Activated naive CD8-positive, alpha-beta T cell treated with anti-CD3 and anti-CD28 coated beads for 36 hours (primary cell): ENCODE measurements around the gene PRDM8. TPM values are rescaled to one million over a fixed set of nuclear protein-coding genes. Genes with fewer than 3 reads are reported as not detected.

Experiments
- DNase-seq: peaks from one replicate; pipeline ENCODE4 v3.0.0; 2021
- H3K27ac Mint-ChIP-seq: one replicate; pipeline ENCODE4 v1.8.0; 2022; ENCODE audit warnings: mild to moderate bottlenecking, moderate library complexity, mixed read lengths
- H3K27me3 Mint-ChIP-seq: one replicate; pipeline ENCODE4 v1.8.0; 2022; ENCODE audit warnings: mild to moderate bottlenecking, mixed read lengths
- H3K36me3 Mint-ChIP-seq: one replicate; pipeline ENCODE4 v1.8.0; 2021; ENCODE audit warnings: mild to moderate bottlenecking, mixed read lengths
- H3K4me1 Mint-ChIP-seq: one replicate; pipeline ENCODE4 v1.8.0; 2021; ENCODE audit warnings: mixed read lengths
- H3K4me3 Mint-ChIP-seq: one replicate; pipeline ENCODE4 v1.8.0; 2022; ENCODE audit warnings: mild to moderate bottlenecking, moderate library complexity, mixed read lengths
- H3K9me3 Mint-ChIP-seq: one replicate; pipeline ENCODE4 v1.8.0; 2022; ENCODE audit warnings: mixed read lengths
- total RNA-seq, 2 experiments: library from RNA; stranded (reverse); gene quantifications; one replicate each; pipeline ENCODE4 v1.2.3, GENCODE V29; 2021

Gene PRDM8
- total RNA-seq, 2 experiments from 2014 or later = 1.3 to 2.3 TPM

- Mint-ChIP-seq H3K27ac (no peak overlapping the region), H3K9me3 (no peaks in the 10 kb centered on the region), H3K4me1 (peaks cover 15% of the 10 kb centered on the region), H3K36me3 (no peaks in the 10 kb centered on the region), H3K4me3 (no peak overlapping the region), H3K27me3 (peaks cover 50% of the 10 kb centered on the region)
- DNase-seq = no peak
These were observed 8.4 kb upstream of the PRDM8 start for GRCh38 chr4:80188801-80189458.

GRCh38 chr4:80189581-80189955 lies 7.7 kb upstream of the PRDM8 start:
- Mint-ChIP-seq H3K4me3 (no peak overlapping the region), H3K4me1 (peaks cover 13% of the 10 kb centered on the region), H3K27me3 (peaks cover 49% of the 10 kb centered on the region), H3K27ac (no peak overlapping the region), H3K9me3 (no peaks in the 10 kb centered on the region), H3K36me3 (no peaks in the 10 kb centered on the region)
- DNase-seq = no peak

DNA sequence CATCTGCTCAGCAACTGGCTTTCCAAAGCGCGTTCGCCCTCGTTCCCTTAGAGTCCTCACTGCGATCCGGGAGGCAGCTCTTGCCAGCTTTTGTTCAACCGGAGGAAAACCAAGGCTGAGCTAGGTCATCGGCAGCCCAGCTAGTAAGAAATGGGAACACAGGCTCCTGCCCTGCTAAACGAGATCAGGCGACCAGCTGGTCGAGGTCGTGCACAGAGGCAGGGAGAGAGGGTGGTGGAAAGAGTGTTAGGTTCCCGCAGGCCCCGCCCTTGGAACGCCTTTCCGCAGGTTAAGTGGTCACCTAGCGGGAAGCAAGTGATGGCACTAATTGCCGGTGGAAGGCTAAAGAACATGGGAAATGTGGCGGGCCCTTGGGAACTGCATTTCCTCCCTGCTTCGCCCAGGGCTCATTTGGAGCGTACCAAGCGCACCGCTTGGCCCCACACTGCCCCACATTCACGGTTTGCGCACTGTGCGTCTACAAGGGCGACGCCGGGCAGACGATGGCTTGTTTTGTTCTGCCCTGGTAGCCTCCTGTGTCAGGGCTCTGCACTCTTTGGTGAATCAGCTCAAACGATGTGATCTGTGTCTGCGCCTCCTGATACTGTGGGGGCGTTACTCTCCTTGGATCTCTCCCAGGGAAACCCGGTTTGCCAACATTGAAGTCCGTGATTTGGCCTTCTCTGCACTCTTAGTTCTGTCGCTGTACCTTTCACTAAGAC lies 7.2 kb upstream of the PRDM8 start:
- H3K4me3 Mint-ChIP-seq = no peak overlapping the region
- no peaks in the 10 kb centered on the region for H3K36me3 Mint-ChIP-seq
- H3K4me1 Mint-ChIP-seq = peaks cover 9% of the 10 kb centered on the region
- DNase-seq = no peak
- peaks cover 49% of the 10 kb centered on the region for H3K27me3 Mint-ChIP-seq
- no peaks in the 10 kb centered on the region for H3K9me3 Mint-ChIP-seq
- no peak overlapping the region for H3K27ac Mint-ChIP-seq

GRCh38 chr4:80192252-80192866 lies 4.9 kb upstream of the PRDM8 start:
- Mint-ChIP-seq H3K4me1 (peaks cover 6% of the 10 kb centered on the region), H3K36me3 (no peaks in the 10 kb centered on the region), H3K27me3 (peaks cover 53% of the 10 kb centered on the region), H3K9me3 (no peaks in the 10 kb centered on the region), H3K4me3 (no peak overlapping the region), H3K27ac (no peak overlapping the region)
- DNase-seq = no peak

GRCh38 chr4:80192937-80193336 lies 4.4 kb upstream of the PRDM8 start:
- Mint-ChIP-seq H3K36me3 (no peaks in the 10 kb centered on the region), H3K4me3 (no peak overlapping the region), H3K4me1 (peaks cover 11% of the 10 kb centered on the region), H3K27ac (no peak overlapping the region), H3K9me3 (no peaks in the 10 kb centered on the region), H3K27me3 (peaks cover 55% of the 10 kb centered on the region)
- DNase-seq = no peak

DNA sequence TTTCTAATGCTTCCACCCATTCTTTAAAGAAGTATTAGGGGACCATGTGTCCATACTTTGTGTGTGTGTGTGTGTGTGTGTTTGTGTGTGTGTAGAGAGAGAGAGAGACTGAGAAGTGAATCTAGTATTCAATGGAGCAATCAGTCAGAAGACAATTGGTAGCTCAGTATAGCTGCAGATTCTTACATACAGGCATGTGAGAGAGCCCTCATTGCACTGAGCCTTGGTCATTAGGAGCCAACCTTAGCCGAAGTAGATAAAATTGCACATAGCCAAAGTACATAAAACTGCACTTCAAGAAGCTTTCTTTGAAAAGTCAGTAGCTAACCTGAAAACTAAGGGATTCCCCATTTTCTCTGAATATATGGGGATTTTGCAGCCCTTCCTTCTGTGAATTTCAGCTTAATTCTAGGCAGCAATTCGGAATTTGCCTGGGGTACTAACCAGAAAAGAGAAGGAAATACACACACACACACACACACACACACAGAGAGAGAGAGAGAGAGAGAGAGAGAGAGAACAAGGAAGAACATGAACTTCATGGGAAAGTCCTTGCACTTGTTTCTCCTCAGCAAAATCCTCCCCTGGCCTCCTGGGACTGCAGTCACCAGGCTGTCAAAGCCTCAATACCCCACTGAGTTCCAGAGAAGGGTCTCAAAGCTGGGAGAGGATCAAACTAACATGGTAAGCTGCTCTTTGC lies 1.7 kb upstream of the PRDM8 start:
- Mint-ChIP-seq H3K9me3 (no peaks in the 10 kb centered on the region), H3K27me3 (peaks cover 73% of the 10 kb centered on the region), H3K4me1 (peaks cover 14% of the 10 kb centered on the region), H3K36me3 (peaks cover 1% of the 10 kb centered on the region), H3K27ac (no peak overlapping the region), H3K4me3 (no peak overlapping the region)
- no peak for DNase-seq

DNA sequence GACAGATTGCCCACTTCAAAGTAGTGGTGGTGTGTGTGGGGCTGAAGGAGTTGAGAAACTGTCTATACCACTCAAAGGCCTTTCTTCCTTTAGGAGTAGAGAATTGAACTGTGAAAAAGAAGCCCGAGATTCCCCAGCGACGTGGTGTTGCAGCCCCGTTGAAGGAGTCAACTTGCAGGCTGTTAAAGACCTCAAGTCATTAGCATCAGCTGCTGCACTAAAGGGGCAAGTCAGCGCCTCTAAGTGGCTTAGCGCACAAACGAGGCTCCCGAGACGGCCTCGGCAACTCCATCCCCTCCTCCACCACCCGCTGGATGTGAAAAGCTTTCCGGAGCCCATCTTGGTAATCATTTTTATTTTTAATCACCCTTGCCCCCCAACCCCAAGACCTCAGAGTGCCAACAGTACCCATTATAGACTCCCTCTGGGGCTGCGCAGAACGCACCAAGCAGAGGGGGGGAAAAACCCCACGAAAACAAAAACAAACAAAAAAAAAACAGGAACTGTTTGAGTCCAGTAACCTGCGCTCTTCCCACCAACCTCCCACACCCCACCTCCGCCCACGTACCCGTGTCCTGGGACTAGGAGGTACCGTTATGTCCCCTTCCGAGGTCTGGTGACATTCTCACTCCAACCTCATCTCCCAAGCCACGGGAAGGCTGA lies 913 bp upstream of the PRDM8 start:
- Mint-ChIP-seq H3K27me3 (peaks cover 78% of the 10 kb centered on the region), H3K9me3 (no peaks in the 10 kb centered on the region), H3K27ac (no peak overlapping the region), H3K36me3 (peaks cover 3% of the 10 kb centered on the region), H3K4me1 (peaks cover 18% of the 10 kb centered on the region), H3K4me3 (peak overlapping the region; percentile 40)
- no peak for DNase-seq

GRCh38 chr4:80197601-80198440 lies 518 bp downstream of the PRDM8 start:
- Mint-ChIP-seq H3K27me3 (peaks cover 74% of the 10 kb centered on the region), H3K9me3 (no peaks in the 10 kb centered on the region), H3K4me3 (peak overlapping the region; percentile 56), H3K4me1 (peaks cover 24% of the 10 kb centered on the region), H3K27ac (no peak overlapping the region), H3K36me3 (peaks cover 6% of the 10 kb centered on the region)
- DNase-seq = peak; percentile 24

GRCh38 chr4:80198441-80198837 lies 1.1 kb downstream of the PRDM8 start:
- DNase-seq = no peak
- Mint-ChIP-seq H3K27ac (no peak overlapping the region), H3K27me3 (peaks cover 72% of the 10 kb centered on the region), H3K4me3 (peak overlapping the region; percentile 56), H3K4me1 (peaks cover 27% of the 10 kb centered on the region), H3K9me3 (no peaks in the 10 kb centered on the region), H3K36me3 (peaks cover 6% of the 10 kb centered on the region)

DNA sequence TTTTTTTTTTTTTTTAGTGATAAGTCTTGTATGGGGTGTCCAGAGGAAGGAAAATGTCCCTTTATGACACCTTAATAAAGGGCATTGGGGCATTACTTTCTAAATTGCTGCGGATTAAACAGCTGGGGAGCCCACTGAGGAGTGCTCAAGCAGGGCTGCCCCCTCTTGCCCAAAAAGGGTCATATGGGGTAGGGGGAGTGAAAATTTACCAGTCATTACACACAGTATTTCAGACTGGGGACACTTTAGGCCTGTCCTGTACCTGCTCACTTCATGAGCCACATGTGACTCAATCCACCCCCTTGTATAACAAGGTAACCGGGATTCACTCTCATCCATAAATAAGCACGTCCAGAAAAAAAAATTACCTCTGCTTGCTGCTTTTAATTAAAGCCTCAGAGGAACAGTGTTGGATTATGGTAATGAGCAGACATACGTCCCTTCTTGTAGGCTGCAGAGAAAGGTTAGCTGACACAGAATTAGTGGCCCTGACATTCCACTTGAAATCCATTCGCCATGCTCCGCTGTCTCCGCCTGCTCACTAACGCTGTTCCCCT lies 1.8 kb downstream of the PRDM8 start:
- H3K27me3 Mint-ChIP-seq = peaks cover 69% of the 10 kb centered on the region
- DNase-seq = no peak
- no peak overlapping the region for H3K27ac Mint-ChIP-seq
- no peak overlapping the region for H3K4me3 Mint-ChIP-seq
- no peaks in the 10 kb centered on the region for H3K9me3 Mint-ChIP-seq
- peaks cover 6% of the 10 kb centered on the region for H3K36me3 Mint-ChIP-seq
- peaks cover 29% of the 10 kb centered on the region for H3K4me1 Mint-ChIP-seq

DNA sequence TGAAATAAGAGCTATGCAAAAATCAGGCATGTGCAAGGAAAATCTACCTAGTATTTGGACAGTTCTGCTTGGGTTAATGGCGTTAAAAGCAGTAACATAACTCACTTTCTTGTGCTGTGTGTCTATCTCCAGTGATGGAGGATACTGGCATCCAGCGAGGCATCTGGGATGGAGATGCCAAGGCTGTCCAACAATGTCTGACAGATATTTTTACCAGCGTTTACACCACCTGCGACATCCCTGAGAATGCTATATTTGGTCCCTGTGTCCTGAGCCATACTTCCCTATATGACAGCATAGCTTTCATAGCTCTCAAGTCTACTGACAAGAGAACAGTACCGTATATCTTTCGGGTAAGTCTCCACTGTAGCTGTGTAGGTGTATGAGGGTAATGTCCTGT lies 2.6 kb downstream of the PRDM8 start:
- Mint-ChIP-seq H3K36me3 (peaks cover 6% of the 10 kb centered on the region), H3K4me1 (peaks cover 29% of the 10 kb centered on the region), H3K4me3 (no peak overlapping the region), H3K9me3 (no peaks in the 10 kb centered on the region), H3K27ac (no peak overlapping the region), H3K27me3 (peaks cover 68% of the 10 kb centered on the region)
- no peak for DNase-seq

DNA sequence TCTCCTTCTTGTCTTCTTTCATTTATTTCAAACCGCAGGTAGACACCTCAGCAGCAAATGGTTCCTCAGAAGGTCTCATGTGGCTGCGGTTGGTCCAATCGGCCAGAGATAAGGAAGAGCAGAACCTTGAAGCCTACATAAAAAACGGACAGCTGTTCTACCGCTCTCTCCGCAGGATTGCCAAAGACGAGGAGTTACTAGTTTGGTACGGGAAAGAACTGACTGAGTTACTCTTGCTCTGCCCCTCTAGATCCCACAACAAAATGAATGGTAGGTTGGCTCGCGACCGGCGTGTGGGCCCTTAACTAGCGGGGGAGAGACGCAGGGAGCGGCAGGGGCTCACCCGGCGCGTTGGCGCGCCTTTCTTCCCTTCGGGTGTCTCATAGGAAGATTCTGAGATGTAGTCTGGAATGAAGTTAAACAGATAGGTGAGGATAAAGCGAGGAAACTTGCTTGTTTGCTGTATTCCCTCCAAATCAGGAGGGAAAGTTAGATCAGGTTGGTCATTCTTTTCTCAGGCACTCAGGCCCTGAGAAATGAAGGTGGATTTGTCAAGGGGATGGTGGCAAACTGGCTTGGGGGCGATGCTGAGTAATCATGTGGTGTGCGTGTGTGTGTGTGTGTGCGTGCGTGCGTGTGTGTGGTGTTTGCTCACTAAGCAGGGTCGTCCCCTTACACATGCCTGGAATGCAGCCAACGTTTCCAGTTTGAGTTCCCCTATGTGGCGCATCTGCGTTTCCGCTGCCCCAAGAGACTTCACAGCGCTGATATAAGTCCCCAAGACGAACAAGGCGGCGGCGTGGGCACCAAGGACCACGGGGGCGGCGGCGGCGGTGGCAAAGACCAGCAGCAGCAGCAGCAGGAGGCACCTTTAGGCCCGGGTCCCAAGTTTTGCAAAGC lies 4.2 kb downstream of the PRDM8 start:
- peaks cover 27% of the 10 kb centered on the region for H3K4me1 Mint-ChIP-seq
- DNase-seq = peak; percentile 65
- H3K27ac Mint-ChIP-seq = peak overlapping the region; percentile 42
- peaks cover 6% of the 10 kb centered on the region for H3K36me3 Mint-ChIP-seq
- H3K9me3 Mint-ChIP-seq = no peaks in the 10 kb centered on the region
- peak overlapping the region; percentile 67 for H3K4me3 Mint-ChIP-seq
- peaks cover 56% of the 10 kb centered on the region for H3K27me3 Mint-ChIP-seq

- H3K27ac Mint-ChIP-seq = peak overlapping the region; percentile 42
- peaks cover 48% of the 10 kb centered on the region for H3K27me3 Mint-ChIP-seq
- peak; percentile 78 for DNase-seq
- H3K9me3 Mint-ChIP-seq = no peaks in the 10 kb centered on the region
- peaks cover 6% of the 10 kb centered on the region for H3K36me3 Mint-ChIP-seq
- peaks cover 22% of the 10 kb centered on the region for H3K4me1 Mint-ChIP-seq
- H3K4me3 Mint-ChIP-seq = peak overlapping the region; percentile 67
These were observed 4.9 kb downstream of the PRDM8 start for GRCh38 chr4:80202190-80202711.
